GM23248 (cell line): ENCODE data around the gene CALR3. TPM values are rescaled to one million over a fixed set of nuclear protein-coding genes. Genes with fewer than 3 reads are reported as not detected.

Experiments used
- DNase-seq: peaks from one replicate; pipeline ENCODE4 v3.0.0-alpha.2; 2015
- H2AFZ ChIP-seq: fragments of 200-600 bp; sonication (generic); 2 replicates; pipeline ENCODE4 v1.6.1; 2016; ENCODE audit warnings: antibody characterized with exemption
- H3F3A ChIP-seq: fragments of 200-600 bp; sonication (generic); 2 replicates; pipeline ENCODE4 v1.6.1; 2016; ENCODE audit warnings: mild to moderate bottlenecking, antibody characterized with exemption, mixed run types; ENCODE audit not compliant: insufficient read depth
- H3K27ac ChIP-seq: fragments of 200-600 bp; sonication (generic); 2 replicates; pipeline ENCODE4 v1.5.1; 2016; ENCODE audit warnings: mild to moderate bottlenecking
- H3K27me3 ChIP-seq: fragments of 200-600 bp; sonication (generic); replicated peaks from 2 replicates; pipeline ENCODE4 v1.6.1; 2016; ENCODE audit warnings: mild to moderate bottlenecking; ENCODE audit not compliant: insufficient read depth
- H3K36me3 ChIP-seq: fragments of 200-600 bp; sonication (generic); 2 replicates; pipeline ENCODE4 v1.6.1; 2016; ENCODE audit warnings: low read depth, mild to moderate bottlenecking
- H3K4me1 ChIP-seq: fragments of 200-600 bp; sonication (generic); 2 replicates; pipeline ENCODE4 v1.6.1; 2016; ENCODE audit warnings: mild to moderate bottlenecking; ENCODE audit not compliant: insufficient read depth
- H3K4me2 ChIP-seq: fragments of 200-600 bp; sonication (generic); one replicate; pipeline ENCODE4 v1.6.1; 2016; ENCODE audit warnings: mild to moderate bottlenecking; ENCODE audit not compliant: unreplicated experiment
- H3K4me3 ChIP-seq: fragments of 200-600 bp; sonication (generic); 2 replicates; pipeline ENCODE4 v1.5.1; 2016; ENCODE audit warnings: mild to moderate bottlenecking
- H3K79me2 ChIP-seq: fragments of 200-600 bp; sonication (generic); 2 replicates; pipeline ENCODE4 v1.6.1; 2016; ENCODE audit warnings: mild to moderate bottlenecking; ENCODE audit not compliant: insufficient read depth
- H3K9ac ChIP-seq: fragments of 200-600 bp; sonication (generic); 2 replicates; pipeline ENCODE4 v1.6.1; 2016; ENCODE audit warnings: mild to moderate bottlenecking
- H3K9me2 ChIP-seq: fragments of 200-600 bp; sonication (generic); 2 replicates; pipeline ENCODE4 v1.6.1; 2016; ENCODE audit warnings: mixed run types, mild to moderate bottlenecking, moderate library complexity; ENCODE audit not compliant: insufficient read depth
- H3K9me3 ChIP-seq: fragments of 200-600 bp; sonication (generic); one replicate; pipeline ENCODE4 v1.6.1; 2017; ENCODE audit warnings: low read depth
- H4K20me1 ChIP-seq: fragments of 200-600 bp; sonication (generic); 2 replicates; pipeline ENCODE4 v1.6.0; 2016; ENCODE audit not compliant: insufficient read depth
- EZH2 ChIP-seq: fragments of 200-600 bp; sonication (generic); IDR thresholded peaks from 2 replicates; pipeline ENCODE4 v1.6.1; 2018; ENCODE audit warnings: antibody characterized with exemption, mild to moderate bottlenecking; ENCODE audit not compliant: insufficient read depth, poor library complexity, severe bottlenecking
- EZH2phosphoT487 ChIP-seq: fragments of 200-600 bp; sonication (generic); IDR thresholded peaks from 2 replicates; pipeline ENCODE4 v1.6.1; 2018; ENCODE audit warnings: antibody characterized with exemption, moderate library complexity, mild to moderate bottlenecking, low read depth; ENCODE audit not compliant: insufficient read depth
- WGBS, 2 experiments: methylation state at CpG; one replicate each; pipeline ENCODE4 v1.1.6; 2015 to 2017; ENCODE audit warnings: low lambda C conversion rate in 2 of 2, low coverage in 1 of 2; ENCODE audit errors: missing lambda C conversion rate in 2 of 2; 5-methylcytosine and 5-hydroxymethylcytosine counted together
- in situ Hi-C: fragments of 300-500 bp; cut with MboI; formaldehyde crosslinking; loops from 2 replicates; pipeline ENCODE4 v1.15.0; 2020
- polyA plus RNA-seq: library from polyadenylated mRNA; unstranded; fragments of >200 nt; fragmentation: Nextera tagmentation; extraction: Ambion mirVana; gene quantifications from 2 replicates; pipeline ENCODE4 v1.2.1, GENCODE V29; 2016
- small RNA-seq: library from RNA; depleted of rRNA; stranded (forward); fragments of <200 nt; gene quantifications from one replicate; pipeline ENCODE3, GENCODE V24; 2014; ENCODE audit warnings: low read depth, low replicate concordance
- total RNA-seq: library from RNA; depleted of rRNA; stranded (reverse); fragments of >200 nt; shearing (Covaris generic); gene quantifications from 2 replicates; pipeline ENCODE4 v1.2.3, GENCODE V29; 2014; rRNA removed

The CALR3 gene
- total and polyA plus RNA-seq, 2 experiments from 2014 or later: not detected

DNA sequence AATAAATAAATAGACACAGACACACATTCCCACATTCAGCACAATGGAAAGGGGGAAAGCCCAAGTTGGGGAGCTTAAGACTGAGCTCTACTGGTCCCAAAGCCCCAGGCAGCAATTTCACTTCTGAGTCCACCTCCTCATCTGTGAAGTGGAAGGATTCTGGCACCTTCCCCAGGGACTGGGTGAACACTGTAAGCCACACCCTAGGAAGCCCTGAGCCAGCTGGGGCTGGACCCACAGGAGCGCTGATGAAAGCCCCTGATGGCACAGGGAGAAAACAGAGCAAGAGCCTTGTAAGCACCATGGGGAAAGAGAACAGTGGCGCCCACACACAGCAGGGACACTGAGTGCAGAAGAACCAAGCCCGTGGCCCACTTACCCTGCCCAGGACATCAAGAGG, 62.0 kb downstream of the CALR3 start:
- Histone ChIP-seq H3K4me1 (peaks cover 14% of the 10 kb centered on the region), H3K27me3 (no peaks in the 10 kb centered on the region), H3K4me2 (no peak overlapping the region), H3K27ac (no peak overlapping the region), H3K9me2 (no peaks in the 10 kb centered on the region), H3K79me2 (no peaks in the 10 kb centered on the region), H3K36me3 (peaks cover 9% of the 10 kb centered on the region; the same call in 1 of the 2 replicates), H3K9ac (no peak overlapping the region), H3K9me3 (no peaks in the 10 kb centered on the region), H3K4me3 (no peak overlapping the region), H3F3A (peaks cover 20% of the 10 kb centered on the region), H4K20me1 (no peaks in the 10 kb centered on the region), H2AFZ (no peak overlapping the region)
- in situ Hi-C loops: no loop called here
- DNase-seq: no peak
- WGBS, 2 experiments: 78 to 82% methylated on average over 3 of the region's 3 CpGs
- TF ChIP-seq EZH2: no peak
- TF ChIP-seq EZH2phosphoT487: no peak

- H2AFZ ChIP-seq: no peak overlapping the region
- no peak overlapping the region for H3K9ac ChIP-seq
- H3K79me2 ChIP-seq: no peaks in the 10 kb centered on the region
- in situ Hi-C loops: no loop called here
- 96 to 100% methylated on average over 2 to 3 of the region's 3 CpGs for WGBS, 2 experiments
- no peaks in the 10 kb centered on the region for H3K9me2 ChIP-seq
- peaks cover 9% of the 10 kb centered on the region; the same call in 1 of the 2 replicates for H3K36me3 ChIP-seq
- H3K27ac ChIP-seq: no peak overlapping the region
- H3K4me1 ChIP-seq: no peaks in the 10 kb centered on the region
- no peak overlapping the region for H3K4me2 ChIP-seq
- H4K20me1 ChIP-seq: no peaks in the 10 kb centered on the region
- no peaks in the 10 kb centered on the region for H3K9me3 ChIP-seq
- no peaks in the 10 kb centered on the region for H3K27me3 ChIP-seq
- TF ChIP-seq EZH2: no peak
- TF ChIP-seq EZH2phosphoT487: no peak
- 0 out of 2 replicates have a peak, but pooled peaks cover 2% of the 10 kb centered on the region for H3F3A ChIP-seq
- no peak for DNase-seq
- H3K4me3 ChIP-seq: no peak overlapping the region
Measured at GRCh38 chr19:16429759-16430091, 66.2 kb downstream of the CALR3 start.

- no peak overlapping the region for H3K4me2 ChIP-seq
- no peaks in the 10 kb centered on the region for H3K9me2 ChIP-seq
- in situ Hi-C loops: no loop called here
- H3K9ac ChIP-seq: no peak overlapping the region
- H3K79me2 ChIP-seq: no peaks in the 10 kb centered on the region
- no peak for DNase-seq
- no peak overlapping the region for H3K4me3 ChIP-seq
- H3K27me3 ChIP-seq: no peaks in the 10 kb centered on the region
- no peak overlapping the region for H2AFZ ChIP-seq
- no peaks in the 10 kb centered on the region for H3F3A ChIP-seq
- H3K36me3 ChIP-seq: peaks cover 9% of the 10 kb centered on the region; the same call in 1 of the 2 replicates
- no peaks in the 10 kb centered on the region for H3K4me1 ChIP-seq
- H4K20me1 ChIP-seq: no peaks in the 10 kb centered on the region
- no peaks in the 10 kb centered on the region for H3K9me3 ChIP-seq
- TF ChIP-seq EZH2phosphoT487 (no peak), EZH2 (no peak)
- H3K27ac ChIP-seq: no peak overlapping the region
- WGBS, 2 experiments: 88 to 89% methylated on average over 13 of the region's 13 CpGs
Measured at GRCh38 chr19:16429066-16429758, 66.8 kb downstream of the CALR3 start.

Small RNA genes within 50 kb of the gene (small RNA-seq; reads per million reads assigned to genes)
- not detected for gene RN7SL146P

Other genes with a start within 250 kb of the CALR3 start
- gene KLF2, start 171.3 kb downstream of the CALR3 start, total RNA-seq: 3.3 and 11.3 TPM in 2 replicates
- 7.8 and 10.8 TPM in 2 replicates for gene KLF2, start 171.3 kb downstream of the CALR3 start, polyA plus RNA-seq
- gene EPS15L1, start 24.2 kb downstream of the CALR3 start, total RNA-seq: 3.1 and 9.0 TPM in 2 replicates
- 23.4 and 28.6 TPM in 2 replicates for gene EPS15L1, start 24.2 kb downstream of the CALR3 start, polyA plus RNA-seq
- gene C19orf44, start 227 bp upstream of the CALR3 start, total RNA-seq: 4.2 and 5.1 TPM in 2 replicates
- gene C19orf44, start 227 bp upstream of the CALR3 start, polyA plus RNA-seq: 2.4 and 3.5 TPM in 2 replicates
- 1.4 and 2.9 TPM in 2 replicates for gene CHERP, start 46.3 kb upstream of the CALR3 start, total RNA-seq
- gene CHERP, start 46.3 kb upstream of the CALR3 start, polyA plus RNA-seq: 16.8 and 20.5 TPM in 2 replicates
- 39.7 and 43.2 TPM in 2 replicates for gene SLC35E1, start 76.2 kb upstream of the CALR3 start, total RNA-seq
- 35.7 and 38.8 TPM in 2 replicates for gene SLC35E1, start 76.2 kb upstream of the CALR3 start, polyA plus RNA-seq
- 6.2 and 6.7 TPM in 2 replicates for gene MED26, start 132.0 kb upstream of the CALR3 start, total RNA-seq
- gene MED26, start 132.0 kb upstream of the CALR3 start, polyA plus RNA-seq: 3.3 and 4.4 TPM in 2 replicates
- gene SMIM7, start 164.0 kb upstream of the CALR3 start, total RNA-seq: 65.8 and 79.0 TPM in 2 replicates
- gene SMIM7, start 164.0 kb upstream of the CALR3 start, polyA plus RNA-seq: 89.9 and 92.9 TPM in 2 replicates
- gene TMEM38A, start 165.0 kb upstream of the CALR3 start, total RNA-seq: 1.3 TPM in 1 of 2 replicates, not detected in the other
- 1.1 and 1.6 TPM in 2 replicates for gene TMEM38A, start 165.0 kb upstream of the CALR3 start, polyA plus RNA-seq
- not detected in 2 replicates for gene NWD1, start 223.7 kb upstream of the CALR3 start, total RNA-seq
- gene NWD1, start 223.7 kb upstream of the CALR3 start, polyA plus RNA-seq: not detected in 2 replicates